Measurements from ENCODE around the gene TPD52L2.
"Not testable (repeated sequence)": the region's sequence is repeated elsewhere in the genome, so short reads cannot be mapped to it uniquely, and the experiment has no call there.

TPD52L2 gene

GRCh38 chr20:63857764-63858392 lies 7.2 kb upstream of the TPD52L2 start:
- no peak for DNase-seq

GRCh38 chr20:63858393-63859165 lies 6.5 kb upstream of the TPD52L2 start:
- DNase-seq, result no peak

GRCh38 chr20:63859166-63859699 lies 5.8 kb upstream of the TPD52L2 start:
- no peak for DNase-seq

GRCh38 chr20:63860325-63861051 lies 4.6 kb upstream of the TPD52L2 start:
- DNase-seq, result no peak

- no peak for DNase-seq
Measured at GRCh38 chr20:63861365-63861934, 3.6 kb upstream of the TPD52L2 start, which contains the start of gene ABHD16B. Gene ABHD16B, plus strand, starts transcription at chr20:63861498. Its CDS starts 43 bp downstream, at chr20:63861541.

- DNase-seq, result no peak
Measured at GRCh38 chr20:63861981-63862901, 2.8 kb upstream of the TPD52L2 start.

- no peak for DNase-seq
Measured at GRCh38 chr20:63863021-63863797, 1.9 kb upstream of the TPD52L2 start.

GRCh38 chr20:63863798-63864544 lies 1.1 kb upstream of the TPD52L2 start:
- peak; percentile 83 for DNase-seq

- DNase-seq, result no peak
Measured at GRCh38 chr20:63864545-63864977, 509 bp upstream of the TPD52L2 start.

- not testable (repeated sequence) for DNase-seq
Measured at GRCh38 chr20:63867042-63867441, 2.0 kb downstream of the TPD52L2 start.

- DNase-seq, result no peak
Measured at GRCh38 chr20:63868264-63868663, 3.2 kb downstream of the TPD52L2 start.

- no peak for DNase-seq
Measured at GRCh38 chr20:63873477-63873971, 8.5 kb downstream of the TPD52L2 start.

GRCh38 chr20:63874241-63874640 lies 9.2 kb downstream of the TPD52L2 start:
- DNase-seq, result not testable (repeated sequence)

- no peak for DNase-seq
Measured at GRCh38 chr20:63876489-63877036, 11.5 kb downstream of the TPD52L2 start.

GRCh38 chr20:63877755-63878470 lies 12.8 kb downstream of the TPD52L2 start:
- no peak for DNase-seq

- DNase-seq, result no peak
Measured at GRCh38 chr20:63878899-63879663, 14.0 kb downstream of the TPD52L2 start.

- DNase-seq, result not testable (repeated sequence)
Measured at GRCh38 chr20:63880901-63881300, 15.8 kb downstream of the TPD52L2 start.

All from DMS79 treated with DMSO at 0.1 percent for 48 hours (cell line).